ENCODE data around the gene NLRC5. TPM values are rescaled to one million over a fixed set of nuclear protein-coding genes. Genes with fewer than 3 reads are reported as not detected.

Gene NLRC5
- total and polyA plus RNA-seq, 2 donors (not counting 3 experiments of a cell fraction or from before 2014, with no cell fraction given) = 7.4 to 26.3 TPM

GRCh38 chr16:56993204-56993603 is 3.8 kb downstream of the NLRC5 start:
- Histone ChIP-seq H2AFZ (ENCODE audit: low read depth, low read length) (no peak overlapping the region), H3K4me1 (ENCODE audit: control insufficient read depth, extremely low read depth, insufficient read depth, low read length) (peaks cover 15% of the 10 kb centered on the region), H3K79me2 (ENCODE audit: control insufficient read depth, insufficient read depth, low read length) (peaks cover 6% of the 10 kb centered on the region), H3K36me3 (ENCODE audit: control insufficient read depth in 2 of 2, extremely low read depth in 1 of 2, insufficient read depth in 2 of 2, low read length in 2 of 2) (no peaks in the 10 kb centered on the region), H4K20me1 (replicated peaks; ENCODE audit: control insufficient read depth, extremely low read depth, insufficient read depth, low read length) (no peaks in the 10 kb centered on the region), H3K27ac (ENCODE audit: insufficient read depth, low read depth, low read length) (no peak overlapping the region), H3K9me3 (replicated peaks; ENCODE audit: control insufficient read depth, insufficient read depth, low read length) (no peaks in the 10 kb centered on the region), H3K4me3 (replicated peaks in 1 of 3; ENCODE audit: insufficient read depth in 1 of 3, low read depth in 1 of 3, low read length in 3 of 3) (no peak overlapping the region), H3K27me3 (ENCODE audit: control insufficient read depth in 2 of 2, insufficient read depth in 2 of 2, low read length in 2 of 2) (no peaks in the 10 kb centered on the region), H3K9ac (replicated peaks; ENCODE audit: extremely low read depth, insufficient read depth, low read length) (no peak overlapping the region), H3K4me2 (ENCODE audit: insufficient read depth, low read length) (no peak overlapping the region), H3K9me1 (replicated peaks; ENCODE audit: control insufficient read depth, extremely low read depth, insufficient read depth, low read length) (no peaks in the 10 kb centered on the region)
- intact Hi-C loops (cut with micrococcal nuclease) = no loop called here
- CTCF ChIA-PET = interaction anchor here (1.0 kb wide), 1 partner anchor 53 kb away, joined by 3 read pairs; no protein-coding TSS in a partner anchor
- FAIRE-seq (no peak), DNase-seq (ENCODE audit: low read depth, low spot score) (no peak)
- BruUV-seq (replicated peaks) = no TSS peak
- dilution Hi-C loops (cut with MboI; ENCODE audit: extremely low pct_ligation_motif_present, low sequenced_read_pairs) = no loop called here
- TF ChIP-seq MYC (IDR thresholded peaks at IDR 0.05; ENCODE audit: low read depth, low read length) (no peak), POLR2A (IDR thresholded peaks at IDR 0.05; ENCODE audit: low read depth, low read length) (no peak), GATA2 (IDR thresholded peaks at IDR 0.05; ENCODE audit: insufficient read depth, insufficient read length, low read depth, low read length) (no peak), JUN (IDR thresholded peaks at IDR 0.05; ENCODE audit: borderline replicate concordance, insufficient read depth, insufficient read length, low read depth) (no peak), FOS (IDR thresholded peaks at IDR 0.05; ENCODE audit: borderline replicate concordance, insufficient read depth, low read length) (no peak), EZH2 (IDR thresholded peaks at IDR 0.05; ENCODE audit: borderline replicate concordance, low read depth, low read length, severe bottlenecking) (no peak), MAX (IDR thresholded peaks at IDR 0.05; ENCODE audit: insufficient read depth, insufficient read length) (no peak), POLR2AphosphoS5 (IDR thresholded peaks at IDR 0.05; ENCODE audit: insufficient read depth, low read depth, low read length) (no peak), CTCF (IDR thresholded peaks at IDR 0.05; ENCODE audit: extremely low read depth in 1 of 2, insufficient read depth in 1 of 2, low read depth in 1 of 2, low read length in 2 of 2) (no peak)
- POLR2A ChIA-PET = no interaction called here

Measured in endothelial cell of umbilical vein (primary cell).